IMR-90 (cell line): Measurements from ENCODE around the gene NFIX. TPM values are rescaled to one million over a fixed set of nuclear protein-coding genes. Genes with fewer than 3 reads are reported as not detected.

ENCODE experiments used
- ELK1 ChIP-seq: fragments of 150-350 bp; IDR thresholded peaks from 2 replicates; pipeline ENCODE4 v1.6.1; 2016; ENCODE audit warnings: low read depth, mild to moderate bottlenecking, low read length, moderate library complexity, borderline replicate concordance
- RAD21 ChIP-seq: IDR thresholded peaks from 2 replicates; pipeline ENCODE4 v1.6.1; 2012; ENCODE audit warnings: low read length, improper control_type of control experiment
- RFX5 ChIP-seq: IDR thresholded peaks from 2 replicates; pipeline ENCODE4 v1.8.0; 2012; ENCODE audit warnings: low read depth, mild to moderate bottlenecking, low read length, moderate library complexity
- polyA plus RNA-seq, 3 experiments: library from polyadenylated mRNA; depleted of rRNA; stranded (reverse); fragments of >200 nt; gene quantifications; 2 replicates each; pipeline ENCODE4 v1.2.3, GENCODE V29; 2012; ENCODE audit warnings: low replicate concordance in 1 of 3
- total RNA-seq: library from RNA; depleted of rRNA; stranded (reverse); fragments of >200 nt; gene quantifications from 2 replicates; pipeline ENCODE4 v1.2.3, GENCODE V29; 2012

NFIX gene
- total and polyA plus RNA-seq, 2 of the 4 experiments (the other 2 are of a cell fraction) = 10.2 to 47.7 TPM

- TF ChIP-seq ELK1 (no peak), RFX5 (no peak), RAD21 (peak; percentile 22; the same call in 1 of the 2 replicates)
Measured at GRCh38 chr19:13055213-13056051, 60.2 kb downstream of the NFIX start (continued).
